CD4-positive, alpha-beta T cell (primary cell): Measurements from ENCODE around the gene C4orf51. TPM values are rescaled to one million over a fixed set of nuclear protein-coding genes. Genes with fewer than 3 reads are reported as not detected.

Experiments
- ATAC-seq: fragments of 200-7000 bp; cut with Tn5 transposase; one replicate; pipeline ENCODE4 v1.10.0; 2022; ENCODE audit warnings: mild to moderate bottlenecking; ENCODE audit not compliant: poor library complexity
- CTCF ChIA-PET: fragments of 350-600 bp; sonication (Branson Sonifier 250); formaldehyde crosslinking; loops from one replicate; lab custom pipeline; 2021; ENCODE audit warnings: antibody characterized with exemption, inconsistent platforms; lab: Charles Lee
- POLR2A ChIA-PET: fragments of 350-600 bp; sonication (Branson Sonifier 250); formaldehyde crosslinking; loops from one replicate; lab custom pipeline; 2021; ENCODE audit warnings: antibody characterized with exemption, inconsistent platforms; lab: Charles Lee
- DNase-seq, 14 experiments: peaks; one replicate each; pipeline ENCODE4 v3.0.0-alpha.2; 2013 to 2020; ENCODE audit warnings: mixed read lengths in 2 of 14
- H3K27ac ChIP-seq, 2 donors: one replicate each; pipeline versions ENCODE4 v1.5.1 to v1.7.0; 2013; ENCODE audit warnings: low read length in 2 of 2, low read depth in 1 of 2, mild to moderate bottlenecking in 1 of 2
- H3K27me3 ChIP-seq, 2 experiments: 1 replicate in 1 of 2; 2 replicates in 1 of 2; pipeline versions ENCODE4 v1.6.1 to v1.7.0; 2013; ENCODE audit warnings: low read length in 2 of 2, control low read depth in 1 of 2, mild to moderate bottlenecking in 1 of 2, moderate library complexity in 1 of 2; ENCODE audit not compliant: insufficient read depth in 2 of 2, control insufficient read depth in 1 of 2
- H3K36me3 ChIP-seq: one replicate; pipeline ENCODE4 v1.6.1; 2013; ENCODE audit warnings: low read length, control low read depth; ENCODE audit not compliant: insufficient read depth
- H3K4me1 ChIP-seq: one replicate; pipeline ENCODE4 v1.6.1; 2013; ENCODE audit warnings: low read length, control low read depth; ENCODE audit not compliant: insufficient read depth
- H3K4me3 ChIP-seq: one replicate; pipeline ENCODE4 v1.5.1; 2013; ENCODE audit warnings: mild to moderate bottlenecking, low read length, moderate library complexity
- H3K9me3 ChIP-seq, 2 experiments: 1 replicate in 1 of 2; 2 replicates in 1 of 2; pipeline versions ENCODE4 v1.6.1 to v1.7.0; 2013; ENCODE audit warnings: low read length in 2 of 2, mild to moderate bottlenecking in 2 of 2, control low read depth in 1 of 2, moderate library complexity in 1 of 2; ENCODE audit not compliant: control insufficient read depth in 1 of 2, insufficient read depth in 1 of 2
- H3K27ac Mint-ChIP-seq: one replicate; pipeline ENCODE4 v1.8.0; 2020; ENCODE audit warnings: mixed read lengths
- H3K27me3 Mint-ChIP-seq: one replicate; pipeline ENCODE4 v1.8.0; 2021; ENCODE audit warnings: mixed read lengths
- H3K36me3 Mint-ChIP-seq: one replicate; pipeline ENCODE4 v1.8.0; 2021; ENCODE audit warnings: low read depth, mixed read lengths
- H3K4me1 Mint-ChIP-seq: one replicate; pipeline ENCODE4 v1.8.0; 2021; ENCODE audit warnings: low read depth, mixed read lengths
- H3K4me3 Mint-ChIP-seq: one replicate; pipeline ENCODE4 v1.8.0; 2020; ENCODE audit warnings: mild to moderate bottlenecking, mixed read lengths
- H3K9me3 Mint-ChIP-seq: one replicate; pipeline ENCODE4 v1.8.0; 2020; ENCODE audit warnings: mixed read lengths
- CTCF ChIP-seq: fragments of 200-600 bp; IDR thresholded peaks from one replicate; pipeline ENCODE4 v1.8.0; 2022; ENCODE audit warnings: antibody characterized with exemption, mild to moderate bottlenecking
- intact Hi-C, 2 experiments: fragments of 100-400 bp; cut with DNase I in 1 of 2; cut with micrococcal nuclease in 1 of 2; formaldehyde crosslinking; loops; one replicate each; pipeline versions ENCODE4 v1.15.1 to v1.9.0; 2023 to 2025; cut with DNase I, micrococcal nuclease
- total RNA-seq, 174 experiments: library from RNA in 2 of 174; stranded (reverse) in 2 of 174; gene quantifications; one replicate each; pipeline ENCODE4 v1.2.3 and lab custom pipeline; 2021 to 2026

The C4orf51 gene
- total RNA-seq, 2 experiments from 2014 or later = not detected

GRCh38 chr4:145709336-145709735 lies 29.4 kb downstream of the C4orf51 start:
- H3K27ac ChIP-seq = no peak overlapping the region
- H3K27me3 ChIP-seq = peaks cover 0 to 2% of the 10 kb centered on the region in 2 experiments
- H3K9me3 ChIP-seq = peaks cover 0 to 20% of the 10 kb centered on the region in 2 experiments
- ChIA-PET POLR2A (no interaction called here), CTCF (no interaction called here)
- no peak for DNase-seq
- no peaks in the 10 kb centered on the region for H3K27me3 Mint-ChIP-seq
- H3K4me3 ChIP-seq = no peak overlapping the region
- ATAC-seq = no peak
- no peak overlapping the region for H3K27ac Mint-ChIP-seq
- no peaks in the 10 kb centered on the region for H3K4me1 ChIP-seq
- intact Hi-C loops = no loop called here
- H3K36me3 ChIP-seq = no peaks in the 10 kb centered on the region
- no peaks in the 10 kb centered on the region for H3K4me1 Mint-ChIP-seq
- peaks cover 10% of the 10 kb centered on the region for H3K9me3 Mint-ChIP-seq
- H3K4me3 Mint-ChIP-seq = no peak overlapping the region
- no peaks in the 10 kb centered on the region for H3K36me3 Mint-ChIP-seq
- no peak for TF ChIP-seq CTCF

- Histone ChIP-seq H3K36me3 (no peaks in the 10 kb centered on the region), H3K4me3 (no peak overlapping the region), H3K27me3 (peaks cover 2% of the 10 kb centered on the region in 2 experiments), H3K27ac (no peak overlapping the region), H3K4me1 (no peaks in the 10 kb centered on the region), H3K9me3 (peaks cover 0 to 20% of the 10 kb centered on the region in 2 experiments)
- intact Hi-C loops = no loop called here
- Mint-ChIP-seq H3K27ac (no peak overlapping the region), H3K27me3 (no peaks in the 10 kb centered on the region), H3K4me1 (no peaks in the 10 kb centered on the region), H3K36me3 (no peaks in the 10 kb centered on the region), H3K4me3 (no peak overlapping the region), H3K9me3 (peaks cover 10% of the 10 kb centered on the region)
- no peak for TF ChIP-seq CTCF
- POLR2A ChIA-PET = no interaction called here
- CTCF ChIA-PET = interaction anchor here (0.6 kb wide), 1 partner anchor 271 kb away, joined by 3 read pairs; no protein-coding TSS in a partner anchor
- no peak for DNase-seq
- no peak for ATAC-seq
Observed at GRCh38 chr4:145709843-145710242, 29.9 kb downstream of the C4orf51 start.

- Histone ChIP-seq H3K9me3 (peaks cover 0 to 10% of the 10 kb centered on the region in 2 experiments), H3K27me3 (peaks cover 4 to 6% of the 10 kb centered on the region in 2 experiments), H3K4me3 (no peak overlapping the region), H3K36me3 (no peaks in the 10 kb centered on the region), H3K4me1 (peaks cover 5% of the 10 kb centered on the region), H3K27ac (no peak overlapping the region)
- no peak for ATAC-seq
- Mint-ChIP-seq H3K27me3 (peaks cover 24% of the 10 kb centered on the region), H3K36me3 (no peaks in the 10 kb centered on the region), H3K4me3 (no peak overlapping the region), H3K9me3 (peaks cover 3% of the 10 kb centered on the region), H3K4me1 (peaks cover 6% of the 10 kb centered on the region), H3K27ac (no peak overlapping the region)
- CTCF ChIA-PET = no interaction called here
- intact Hi-C loops = no loop called here
- no peak for TF ChIP-seq CTCF
- POLR2A ChIA-PET = no interaction called here
- no peak for DNase-seq
Observed at GRCh38 chr4:145716200-145716599, 36.3 kb downstream of the C4orf51 start.
